Parathyroid adenoma (tissue), 2 donors: ENCODE measurements around the gene GPR42.

Source experiments
- H2AFZ ChIP-seq: fragments of 300-600 bp; sonication (generic); one replicate; pipeline ENCODE4 v1.7.0; 2017; ENCODE audit warnings: antibody characterized with exemption, mild to moderate bottlenecking
- H3K27ac ChIP-seq: fragments of 300-600 bp; sonication (generic); one replicate; pipeline ENCODE4 v1.7.0; 2017
- H3K27me3 ChIP-seq: fragments of 300-600 bp; sonication (generic); one replicate; pipeline ENCODE4 v1.7.0; 2017; ENCODE audit warnings: low read length; ENCODE audit not compliant: control insufficient read depth, insufficient read depth
- H3K36me3 ChIP-seq: fragments of 300-600 bp; sonication (generic); one replicate; pipeline ENCODE4 v1.7.0; 2017; ENCODE audit warnings: low read length; ENCODE audit not compliant: control insufficient read depth, insufficient read depth
- H3K4me1 ChIP-seq: fragments of 300-600 bp; sonication (generic); one replicate; pipeline ENCODE4 v1.7.0; 2017; ENCODE audit warnings: control low read depth
- H3K4me2 ChIP-seq: fragments of 300-600 bp; sonication (generic); one replicate; pipeline ENCODE4 v1.7.0; 2017; ENCODE audit warnings: low read length
- H3K4me3 ChIP-seq: fragments of 300-600 bp; sonication (generic); one replicate; pipeline ENCODE4 v1.7.0; 2017; ENCODE audit warnings: low read depth, low read length
- H3K79me2 ChIP-seq: fragments of 300-600 bp; sonication (generic); one replicate; pipeline ENCODE4 v1.7.0; 2017; ENCODE audit warnings: control low read depth
- H3K9ac ChIP-seq: fragments of 300-600 bp; sonication (generic); one replicate; pipeline ENCODE4 v1.7.0; 2017; ENCODE audit warnings: mild to moderate bottlenecking
- H3K9me3 ChIP-seq: fragments of 300-600 bp; sonication (generic); one replicate; pipeline ENCODE4 v1.7.0; 2017; ENCODE audit warnings: low read length; ENCODE audit not compliant: control insufficient read depth
- CTCF ChIP-seq: fragments of 300-600 bp; sonication (generic); IDR thresholded peaks from one replicate; pipeline ENCODE4 v1.7.0; 2017; ENCODE audit warnings: antibody characterized with exemption, mild to moderate bottlenecking
- donor health status: primary hyperparathyroidism.

Gene GPR42

GRCh38 chr19:35363001-35363590 lies 7.8 kb upstream of the GPR42 start:
- Histone ChIP-seq H3K9ac (no peak overlapping the region), H3K79me2 (no peaks in the 10 kb centered on the region), H3K4me3 (no peak overlapping the region), H3K36me3 (no peaks in the 10 kb centered on the region), H3K4me2 (no peak overlapping the region), H3K9me3 (no peaks in the 10 kb centered on the region), H2AFZ (no peak overlapping the region), H3K27ac (no peak overlapping the region), H3K4me1 (no peaks in the 10 kb centered on the region), H3K27me3 (no peaks in the 10 kb centered on the region)
- no peak for TF ChIP-seq CTCF

DNA sequence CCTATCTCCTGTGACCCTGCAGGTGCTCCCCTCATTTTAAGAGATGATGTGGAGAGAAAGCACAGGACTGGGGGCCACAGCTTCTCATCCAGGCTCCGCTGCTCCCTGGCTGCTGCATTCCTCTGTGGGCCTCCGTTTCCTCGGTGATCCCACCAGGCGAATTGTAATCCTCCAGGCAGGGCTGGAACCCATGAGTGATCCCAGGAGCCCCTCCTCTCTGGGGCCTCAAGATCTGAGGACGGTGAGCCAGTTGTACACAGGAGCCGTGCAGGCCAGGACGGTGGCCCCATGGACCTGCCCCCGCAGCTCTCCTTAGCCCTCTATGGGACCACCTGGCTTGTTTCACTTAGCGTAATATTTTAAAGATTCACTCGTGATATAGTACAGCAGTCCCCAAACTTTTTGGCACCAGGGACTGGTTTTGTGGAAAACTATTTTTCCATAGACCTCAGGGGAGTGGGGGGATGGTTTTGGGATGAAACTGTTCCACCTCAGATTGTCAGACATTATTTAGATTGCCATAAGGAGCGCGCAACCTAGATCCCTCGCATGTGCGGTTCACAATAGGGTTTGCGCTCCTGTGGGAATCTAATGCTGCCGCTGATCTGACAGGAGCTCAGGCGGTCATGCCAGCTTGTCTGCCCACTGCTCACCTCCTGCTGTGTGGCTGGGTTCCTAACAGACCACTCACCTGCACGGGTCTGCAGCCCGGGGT lies 7.0 kb upstream of the GPR42 start:
- no peaks in the 10 kb centered on the region for H3K27me3 ChIP-seq
- no peak overlapping the region for H2AFZ ChIP-seq
- H3K4me2 ChIP-seq = no peak overlapping the region
- no peaks in the 10 kb centered on the region for H3K36me3 ChIP-seq
- H3K9ac ChIP-seq = no peak overlapping the region
- no peaks in the 10 kb centered on the region for H3K9me3 ChIP-seq
- H3K4me3 ChIP-seq = no peak overlapping the region
- no peaks in the 10 kb centered on the region for H3K4me1 ChIP-seq
- H3K27ac ChIP-seq = no peak overlapping the region
- H3K79me2 ChIP-seq = no peaks in the 10 kb centered on the region
- no peak for TF ChIP-seq CTCF

- TF ChIP-seq CTCF = no peak
- Histone ChIP-seq H3K36me3 (no peaks in the 10 kb centered on the region), H3K27me3 (no peaks in the 10 kb centered on the region), H3K4me2 (no peak overlapping the region), H3K9me3 (no peaks in the 10 kb centered on the region), H3K27ac (no peak overlapping the region), H3K4me1 (no peaks in the 10 kb centered on the region), H3K9ac (no peak overlapping the region), H2AFZ (no peak overlapping the region), H3K4me3 (no peak overlapping the region), H3K79me2 (no peaks in the 10 kb centered on the region)
These were observed 5.6 kb upstream of the GPR42 start for GRCh38 chr19:35365303-35365702.

GRCh38 chr19:35368378-35368777 lies 2.5 kb upstream of the GPR42 start:
- peaks cover 4% of the 10 kb centered on the region for H3K4me1 ChIP-seq
- no peak overlapping the region for H3K4me2 ChIP-seq
- H3K9ac ChIP-seq = no peak overlapping the region
- no peak overlapping the region for H3K27ac ChIP-seq
- H3K36me3 ChIP-seq = no peaks in the 10 kb centered on the region
- H2AFZ ChIP-seq = no peak overlapping the region
- H3K79me2 ChIP-seq = no peaks in the 10 kb centered on the region
- TF ChIP-seq CTCF = no peak
- no peaks in the 10 kb centered on the region for H3K27me3 ChIP-seq
- no peaks in the 10 kb centered on the region for H3K9me3 ChIP-seq
- H3K4me3 ChIP-seq = no peak overlapping the region

DNA sequence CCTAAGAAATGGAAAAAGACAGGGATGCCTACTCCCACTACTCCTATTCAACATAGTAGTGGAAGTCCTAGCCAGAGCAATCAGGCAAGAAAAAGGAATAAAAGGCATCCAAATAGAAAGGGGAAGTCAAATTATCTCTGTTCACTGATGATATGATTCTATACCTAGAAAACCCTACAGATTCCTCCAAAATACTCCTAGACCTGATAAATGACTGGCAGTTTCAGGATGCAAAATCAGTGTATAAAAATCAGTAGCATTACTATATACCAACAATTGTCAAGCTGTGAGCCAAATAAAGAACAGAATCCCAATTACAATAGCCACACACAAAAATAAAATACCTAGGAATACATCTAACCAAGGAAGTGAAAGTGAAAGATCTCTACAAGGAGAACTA lies 1.3 kb upstream of the GPR42 start:
- H3K4me3 ChIP-seq = no peak overlapping the region
- no peaks in the 10 kb centered on the region for H3K79me2 ChIP-seq
- TF ChIP-seq CTCF = no peak

More for the DNA sequence above, 1.3 kb upstream of the GPR42 start:
- H3K27me3 ChIP-seq = no peaks in the 10 kb centered on the region
- H3K4me2 ChIP-seq = no peak overlapping the region
- no peaks in the 10 kb centered on the region for H3K9me3 ChIP-seq
- H3K36me3 ChIP-seq = no peaks in the 10 kb centered on the region
- H3K4me1 ChIP-seq = peaks cover 5% of the 10 kb centered on the region
- no peak overlapping the region for H3K27ac ChIP-seq
- H3K9ac ChIP-seq = no peak overlapping the region
- H2AFZ ChIP-seq = no peak overlapping the region
